ENCODE measurements around the gene PTPRT.
"Not testable (repeated sequence)": the region's sequence is repeated elsewhere in the genome, so short reads cannot be mapped to it uniquely, and the experiment has no call there.

Gene PTPRT

DNA sequence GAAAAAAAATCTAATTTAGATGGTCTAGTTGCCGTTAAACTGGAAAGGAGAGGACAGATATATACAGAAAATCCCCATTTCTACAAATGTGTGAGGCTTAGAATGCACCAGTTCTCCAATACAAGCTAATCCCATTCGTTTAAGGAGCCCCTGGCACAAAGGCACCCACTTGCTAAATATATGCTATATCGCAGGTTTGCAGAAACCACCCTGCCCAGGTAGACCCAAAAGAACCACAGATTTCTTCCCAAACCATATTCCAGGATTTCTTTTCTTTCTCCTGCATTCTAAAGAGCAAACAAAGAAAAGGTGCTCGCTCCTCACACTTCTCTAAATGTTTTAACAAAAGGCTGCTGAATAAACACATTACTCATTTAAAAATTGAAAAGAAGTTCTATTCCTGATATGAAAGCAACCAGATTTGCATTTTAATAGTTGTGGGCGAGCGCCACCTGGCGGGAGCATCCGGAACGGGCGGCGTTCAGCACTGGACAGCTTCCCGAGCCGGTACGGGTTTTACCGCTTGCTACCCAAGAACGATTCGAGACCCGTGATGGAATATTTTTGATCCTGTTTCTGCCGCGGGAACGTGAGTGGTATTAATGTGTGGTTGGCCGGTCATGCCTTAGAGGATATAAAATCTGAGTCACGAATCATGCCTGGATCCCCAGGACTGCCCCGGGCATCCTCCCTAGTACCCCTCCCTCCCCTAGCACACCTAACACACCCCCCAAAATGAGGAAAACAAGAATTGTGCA lies 2.1 kb downstream of the PTPRT start:
- DNase-seq (ENCODE audit: low read depth in 2 of 2), result peak in 1 of 2 donors; percentile 9

DNA sequence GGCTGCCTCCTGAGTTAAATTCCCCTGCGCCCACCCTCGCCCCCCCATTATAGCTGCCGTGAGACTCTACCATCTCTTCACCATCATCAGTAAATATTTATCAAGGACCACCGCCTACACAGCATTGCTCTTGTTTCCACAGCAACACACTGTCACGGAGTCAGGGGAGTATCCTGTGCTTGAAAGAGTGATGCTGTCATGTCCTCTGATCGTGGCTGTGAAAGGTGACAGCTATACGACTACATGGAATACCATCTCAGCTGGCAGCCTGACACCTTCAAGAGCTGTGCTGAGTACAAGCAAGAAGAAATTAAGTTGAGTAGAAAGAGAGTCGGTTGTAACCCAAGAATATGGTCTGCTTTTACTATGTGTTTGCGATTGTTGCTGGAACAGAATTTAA lies 3.4 kb downstream of the PTPRT start:
- no peak for DNase-seq (ENCODE audit: low read depth in 2 of 2)

- no peak for DNase-seq (ENCODE audit: low read depth in 2 of 2)
Observed at GRCh38 chr20:43185901-43186300, 3.8 kb downstream of the PTPRT start.

DNA sequence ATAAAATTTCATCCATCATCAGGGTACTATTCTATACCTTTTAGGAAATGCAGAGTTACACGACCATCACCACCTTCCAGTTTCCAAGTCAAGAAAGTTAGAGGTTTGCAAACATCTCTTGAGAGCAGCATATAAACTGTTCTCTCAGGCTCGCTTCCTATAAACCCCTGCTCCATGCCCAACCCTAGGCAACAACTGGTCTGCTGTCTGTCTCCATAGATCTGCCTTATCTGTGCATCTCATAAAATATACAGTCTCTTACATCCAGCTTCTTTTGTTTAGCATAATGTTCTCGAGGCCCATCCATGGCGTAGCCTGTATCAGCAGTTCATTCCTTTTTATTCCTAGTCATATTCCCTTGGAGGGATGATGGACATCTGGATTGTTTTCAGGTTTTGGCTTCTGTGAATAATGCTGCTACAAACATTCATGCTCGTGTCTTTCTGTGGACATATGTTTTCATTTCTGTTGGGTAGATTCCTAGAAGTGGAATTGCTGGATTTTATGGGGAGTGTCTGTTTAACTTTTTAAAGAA lies 6.1 kb downstream of the PTPRT start:
- DNase-seq (ENCODE audit: low read depth in 2 of 2), result no peak

DNA sequence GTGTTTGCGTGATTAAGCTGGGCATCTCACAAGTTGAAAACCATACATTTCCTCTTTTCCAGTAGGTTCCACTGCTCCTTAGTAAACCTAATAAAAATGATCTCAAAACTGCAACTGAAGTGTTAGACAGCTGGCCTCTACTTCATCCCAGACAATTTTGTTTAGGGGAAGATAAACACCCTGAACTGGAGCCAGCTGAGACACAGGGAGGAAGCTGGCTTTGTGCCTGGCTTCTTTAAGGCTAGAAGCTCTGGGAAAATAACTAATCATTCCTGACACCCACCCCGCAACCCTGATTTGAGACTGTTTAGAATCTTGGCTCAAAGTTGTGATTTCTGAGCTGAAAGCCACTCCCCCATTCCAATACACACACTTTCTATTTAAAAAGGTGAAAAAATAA lies 11.6 kb downstream of the PTPRT start:
- DNase-seq (ENCODE audit: low read depth in 2 of 2), result no peak

DNA sequence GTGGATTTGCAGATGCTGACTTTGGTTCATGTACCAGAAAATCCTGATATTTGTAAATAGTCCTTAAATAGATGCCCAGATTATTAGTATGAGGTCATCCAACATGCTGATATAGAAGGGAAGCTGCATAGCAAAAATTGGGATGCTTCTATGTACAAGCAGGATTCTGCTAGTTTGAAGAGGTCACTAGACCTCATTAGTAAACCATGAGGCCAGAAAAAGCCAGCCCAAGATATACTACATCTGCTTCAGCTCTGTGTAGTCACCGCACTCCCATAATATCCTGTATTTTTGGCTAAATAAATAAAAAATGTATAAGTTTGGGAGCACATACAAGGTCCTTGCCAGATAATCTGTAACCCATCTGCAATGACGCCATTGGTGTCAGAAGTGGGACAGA lies 13.0 kb downstream of the PTPRT start:
- no peak for DNase-seq (ENCODE audit: low read depth in 2 of 2)

DNA sequence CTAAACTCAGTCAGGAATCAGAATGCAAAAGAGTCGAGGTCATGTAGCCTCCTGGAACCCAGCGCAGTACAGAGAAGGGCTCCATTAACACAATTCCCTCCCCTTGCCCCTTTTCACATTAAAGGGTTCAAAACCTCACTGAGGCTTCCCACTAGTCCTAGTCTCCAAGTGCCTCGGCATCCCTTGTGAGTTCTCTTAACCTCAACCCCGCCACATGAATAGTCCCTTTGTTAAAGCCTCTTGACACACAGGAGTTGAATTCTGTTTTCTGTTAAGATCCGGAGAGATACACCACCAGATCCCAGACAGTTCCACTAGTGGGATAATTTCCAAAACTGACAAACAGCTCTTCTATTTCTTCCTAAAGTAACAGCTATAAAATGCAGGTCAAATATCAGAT lies 17.8 kb downstream of the PTPRT start:
- no peak for DNase-seq (ENCODE audit: low read depth in 2 of 2)

DNA sequence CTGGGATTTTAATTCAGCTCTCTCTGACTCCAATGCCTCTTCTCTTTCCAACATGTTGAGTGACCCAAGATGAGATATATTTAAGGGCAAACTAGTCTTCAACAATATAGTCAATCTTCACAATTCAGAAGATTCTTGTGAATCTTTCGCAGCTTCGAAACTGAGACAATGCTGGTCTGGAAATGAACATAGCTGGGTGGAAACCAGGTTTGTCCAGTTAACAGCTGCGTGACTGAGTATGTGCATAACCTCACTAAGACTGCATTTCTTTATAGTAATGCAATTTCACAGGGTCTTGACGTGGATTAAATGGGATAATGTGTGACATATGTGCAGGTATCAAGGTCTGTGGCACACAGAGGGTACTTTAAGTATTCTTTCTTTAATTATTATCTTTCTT lies 18.9 kb downstream of the PTPRT start:
- DNase-seq (ENCODE audit: low read depth in 2 of 2), result no peak

DNA sequence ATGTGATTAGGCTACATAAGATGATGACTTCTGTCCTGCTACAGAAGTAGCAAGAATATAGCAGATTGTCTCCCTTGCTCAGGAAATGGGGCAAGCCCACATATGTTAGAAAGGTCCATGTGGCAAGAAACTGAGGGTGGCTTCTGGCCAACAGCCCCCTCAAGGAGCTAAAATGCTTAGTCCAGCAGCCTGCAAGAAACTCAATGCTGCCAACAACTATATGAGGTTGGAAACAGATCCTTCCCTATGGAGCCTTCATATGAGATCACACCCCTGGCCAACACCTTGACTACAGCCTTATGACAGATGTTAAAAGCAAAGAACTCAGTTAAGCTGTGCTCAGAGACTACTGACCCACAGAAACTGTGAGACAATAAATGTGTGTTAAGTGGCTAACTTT lies 22.1 kb downstream of the PTPRT start:
- no peak for DNase-seq (ENCODE audit: low read depth in 2 of 2)

DNA sequence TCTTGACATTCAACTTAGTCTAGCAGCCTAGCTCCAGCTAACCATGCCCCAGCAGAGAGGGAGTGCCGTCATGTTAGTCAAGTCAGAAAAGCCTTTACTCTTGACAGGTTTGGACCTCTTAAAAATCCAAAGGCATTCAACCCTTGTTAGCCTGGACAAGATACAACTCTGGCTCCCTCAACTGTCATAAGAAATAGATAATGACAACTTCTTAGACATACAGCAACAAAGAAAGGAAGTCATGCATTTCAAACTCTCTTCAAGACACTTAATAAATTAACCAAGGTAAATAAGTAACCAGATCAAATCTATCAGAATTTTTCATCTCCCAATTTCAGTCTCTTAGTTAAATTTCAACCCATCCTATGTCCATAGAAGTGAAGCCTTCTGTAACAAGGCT lies 22.7 kb downstream of the PTPRT start:
- DNase-seq (ENCODE audit: low read depth in 2 of 2), result no peak

GRCh38 chr20:43165611-43166010 lies 24.1 kb downstream of the PTPRT start:
- DNase-seq (ENCODE audit: low read depth in 2 of 2), result no peak

DNA sequence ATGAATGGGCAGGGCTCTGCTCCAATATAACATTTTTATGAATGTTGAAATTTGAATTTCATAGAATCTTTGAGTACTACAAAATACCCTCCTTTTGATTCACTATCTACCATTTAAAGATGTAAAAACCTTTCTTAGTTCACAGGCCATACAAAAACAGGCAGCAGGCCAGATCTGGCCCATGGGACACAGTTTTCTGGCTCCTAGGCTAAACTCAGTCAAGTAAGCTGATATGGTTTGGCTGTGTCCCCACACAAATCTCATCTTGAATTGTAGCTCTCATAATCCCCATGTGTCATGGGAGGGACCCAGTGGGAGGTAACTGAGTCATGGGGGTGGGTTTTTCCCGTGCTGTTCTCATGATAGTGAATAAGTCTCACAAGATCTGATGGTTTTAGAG lies 25.0 kb downstream of the PTPRT start:
- DNase-seq (ENCODE audit: low read depth in 2 of 2), result not testable (repeated sequence)

GRCh38 chr20:43161716-43162115 lies 28.0 kb downstream of the PTPRT start:
- no peak for DNase-seq (ENCODE audit: low read depth in 2 of 2)

DNA sequence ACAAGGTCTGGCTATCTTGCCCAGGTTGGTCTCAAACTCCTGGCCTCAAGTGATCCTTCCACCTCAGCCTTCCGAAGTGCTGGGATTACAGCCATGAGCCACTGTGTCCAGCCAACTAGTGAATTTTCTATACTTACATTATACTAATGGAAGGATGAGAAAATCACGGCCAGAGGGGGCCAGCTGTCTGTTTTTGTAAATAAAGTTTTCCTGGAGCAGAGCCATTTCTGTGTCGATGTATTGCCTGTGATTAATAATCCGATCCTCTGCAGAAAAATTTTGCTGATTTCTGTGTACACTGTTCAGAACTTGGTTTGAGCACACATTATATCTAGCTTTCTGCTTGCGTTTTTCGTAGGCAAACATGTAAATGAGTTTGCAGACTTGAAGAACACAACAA lies 28.8 kb downstream of the PTPRT start:
- DNase-seq (ENCODE audit: low read depth in 2 of 2), result no peak

DNA sequence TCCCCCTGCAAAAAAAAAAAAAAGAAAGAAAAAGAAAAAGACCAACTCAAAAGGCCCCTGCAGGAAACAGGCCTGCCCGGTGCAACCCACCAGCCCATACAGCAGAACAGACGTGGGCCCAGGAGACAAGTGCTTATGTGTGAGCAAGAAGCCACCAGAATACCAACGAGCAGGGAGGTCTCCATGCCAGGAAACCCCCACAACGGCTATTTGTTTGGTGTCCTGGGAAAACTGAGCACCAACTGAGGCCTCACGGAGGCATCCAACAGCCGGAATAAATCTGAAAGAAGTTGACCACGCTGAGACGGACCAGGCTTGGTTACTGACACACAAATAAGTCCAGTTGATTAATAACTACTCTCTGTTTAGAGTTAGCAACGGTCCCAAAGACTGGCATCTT lies 29.7 kb downstream of the PTPRT start:
- no peak for DNase-seq (ENCODE audit: low read depth in 2 of 2)

DNA sequence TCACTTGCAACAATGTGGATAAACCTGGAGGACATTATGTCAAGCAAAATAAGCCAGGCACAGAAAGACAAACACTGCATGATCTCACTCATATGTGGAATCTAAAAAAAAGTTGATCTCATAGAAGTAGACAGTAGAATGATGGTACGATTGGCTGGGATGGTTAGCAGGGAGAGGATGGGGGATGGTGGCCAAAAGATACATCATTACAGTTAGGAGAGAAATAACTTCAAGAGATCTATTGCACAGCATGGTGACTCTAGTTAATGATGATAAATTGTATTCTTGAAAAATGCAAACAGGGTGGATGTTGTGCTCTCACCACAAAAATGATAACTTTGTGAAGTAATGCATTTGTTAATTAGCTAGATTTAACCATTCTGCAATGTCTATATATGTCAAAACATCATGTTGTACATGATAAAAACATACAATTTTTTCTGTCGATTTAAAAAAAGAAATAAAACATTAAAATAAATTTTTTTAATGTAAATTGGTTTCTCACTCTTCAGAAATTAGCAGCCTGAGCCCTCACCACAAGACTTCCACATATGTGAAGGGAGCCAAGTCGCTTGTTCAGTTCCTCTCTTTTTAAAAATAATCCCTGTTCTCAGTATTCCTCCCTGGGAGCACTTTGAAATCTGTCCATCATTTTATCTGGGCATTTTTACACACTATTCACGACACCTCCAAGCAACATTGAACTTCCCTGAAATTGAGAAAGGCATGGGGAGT lies 34.2 kb downstream of the PTPRT start:
- DNase-seq (ENCODE audit: low read depth in 2 of 2), result no peak

DNA sequence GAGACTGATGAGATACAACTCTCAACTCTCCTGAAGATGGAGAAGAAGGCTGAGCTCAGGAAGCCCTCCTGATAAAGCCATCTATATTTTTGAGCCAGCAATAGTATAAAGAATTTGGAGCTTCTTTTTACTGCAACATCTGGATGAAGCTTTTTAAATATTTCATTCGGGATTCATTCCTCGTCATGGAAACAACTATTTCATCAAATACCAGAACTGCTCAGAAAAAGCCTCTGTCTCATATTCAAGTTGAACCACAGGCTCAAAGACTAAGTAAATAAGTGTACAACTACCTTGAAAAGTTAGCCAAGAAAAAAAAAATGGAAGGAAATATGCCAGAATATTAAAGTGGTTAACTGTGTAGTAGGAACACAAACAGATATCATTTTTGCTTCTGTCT lies 37.8 kb downstream of the PTPRT start:
- no peak for DNase-seq (ENCODE audit: low read depth in 2 of 2)

- no peak for DNase-seq (ENCODE audit: low read depth in 2 of 2)
Observed at GRCh38 chr20:43151256-43151655, 38.5 kb downstream of the PTPRT start.

DNA sequence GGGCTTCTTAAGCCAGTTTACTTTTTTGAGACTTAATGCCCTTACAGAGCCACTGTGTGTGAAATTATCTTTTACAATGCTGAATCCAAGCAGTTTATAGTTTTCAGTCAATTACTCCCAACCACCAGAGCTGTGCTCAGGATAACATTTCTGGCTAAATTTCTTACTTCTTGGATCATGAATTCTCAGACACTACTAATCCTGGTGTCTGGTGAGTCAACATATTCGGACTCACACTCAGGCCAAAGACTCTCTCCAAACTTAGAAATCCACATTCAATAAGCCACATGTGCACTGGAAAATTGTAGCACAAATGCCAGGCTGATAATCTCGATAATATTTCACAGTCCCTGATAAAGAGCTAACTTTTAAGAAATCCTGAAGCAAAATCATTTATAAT lies 49.0 kb downstream of the PTPRT start:
- no peak for DNase-seq (ENCODE audit: low read depth in 2 of 2)

DNA sequence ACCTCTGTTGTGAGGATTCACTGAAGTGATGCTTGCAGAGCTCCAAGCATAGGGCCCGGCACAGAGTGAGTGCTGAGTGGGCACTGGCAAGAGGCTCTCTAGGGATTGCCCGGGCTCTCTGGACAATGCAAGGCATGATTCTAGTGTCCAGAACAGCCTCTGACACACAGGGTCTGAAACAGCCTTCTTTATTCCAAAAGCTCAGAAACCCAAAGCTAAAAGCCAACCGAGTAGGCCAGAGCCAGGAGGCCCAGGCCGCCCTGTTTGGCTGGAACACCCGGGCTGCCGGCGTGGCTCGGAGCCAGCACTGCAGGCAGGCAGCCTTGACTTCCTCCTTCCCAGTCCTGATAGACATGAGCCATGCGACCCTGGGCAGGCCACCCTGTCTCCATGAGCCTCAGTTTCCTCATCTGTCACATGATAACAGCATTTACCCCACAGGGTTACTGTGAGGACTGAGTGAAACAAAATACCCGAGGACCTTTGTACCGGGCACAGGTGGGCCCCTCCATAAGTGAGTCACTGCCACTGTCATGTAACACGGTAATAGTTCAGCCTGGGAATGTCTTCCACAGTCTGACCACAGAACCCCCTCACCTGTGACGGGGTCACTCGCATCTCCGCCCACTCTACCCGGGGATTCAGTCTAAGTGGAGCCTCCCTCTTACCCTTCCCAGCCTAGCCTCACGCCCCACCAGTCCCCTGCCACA lies 51.5 kb downstream of the PTPRT start:
- DNase-seq (ENCODE audit: low read depth in 2 of 2), result no peak

- no peak for DNase-seq (ENCODE audit: low read depth in 2 of 2)
Observed at GRCh38 chr20:43137160-43137559, 52.5 kb downstream of the PTPRT start.

GRCh38 chr20:43124241-43124640 lies 65.5 kb downstream of the PTPRT start:
- DNase-seq (ENCODE audit: low read depth in 2 of 2), result no peak

- no peak for DNase-seq (ENCODE audit: low read depth in 2 of 2)
Observed at GRCh38 chr20:43123180-43123579, 66.5 kb downstream of the PTPRT start.
